ENCODE data around the gene WDPCP. TPM values are rescaled to one million over a fixed set of nuclear protein-coding genes. Genes with fewer than 3 reads are reported as not detected.

Gene WDPCP
- 9.4 and 13.0 TPM in 2 replicates for total RNA-seq

GRCh38 chr2:63588385-63589147, at the start of gene WDPCP, which contains the start of gene MDH1:
Gene WDPCP, minus strand, starts transcription at chr2:63588477. Its CDS starts 206 bp downstream, at chr2:63588271.
Gene MDH1, plus strand, starts transcription at chr2:63588963. Its CDS starts 81 bp downstream, at chr2:63589044.

Other genes starting within 250 kb of the WDPCP start
- gene MDH1, start 486 bp upstream of the WDPCP start, total RNA-seq = 188 and 206 TPM in 2 replicates

Data from regular cardiac myocyte (primary cell).